Measurements from ENCODE around the gene MYL9. TPM values are rescaled to one million over a fixed set of nuclear protein-coding genes. Genes with fewer than 3 reads are reported as not detected.
A peak's percentile ranks its signal among the peaks of the same experiment; 100 is the strongest.

MYL9 gene
- 127 TPM for polyA plus RNA-seq (2013, experiment 1 of 2)
- polyA plus RNA-seq (2013, experiment 2 of 2): 134 TPM

DNA sequence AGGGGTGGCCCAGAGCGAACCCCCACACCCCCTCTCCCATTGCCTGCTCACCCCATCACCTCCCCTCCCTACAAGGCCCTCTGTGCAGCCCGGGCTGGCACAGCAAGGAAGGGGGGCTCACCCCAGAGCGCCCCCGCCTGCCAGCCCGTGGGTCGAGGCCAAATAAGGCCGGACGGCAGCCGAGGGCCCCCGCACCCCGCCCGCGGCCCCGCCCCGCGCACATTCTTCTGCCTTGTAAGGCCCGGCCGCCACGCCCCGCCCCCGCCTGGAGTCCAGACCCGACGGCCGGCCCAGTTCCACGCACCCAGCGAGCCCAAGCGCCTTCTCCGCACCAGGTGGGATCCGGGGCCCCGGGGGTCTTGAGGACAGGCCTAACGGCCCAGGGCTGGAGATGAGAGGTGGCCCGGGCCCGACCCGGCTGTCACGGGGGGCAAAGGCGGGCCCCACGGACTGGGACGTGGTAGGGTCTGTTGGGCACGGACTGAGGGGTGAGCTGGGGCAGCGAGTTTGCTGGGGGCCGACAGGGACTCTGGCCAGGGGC, at the start of gene MYL9:
Gene MYL9 (plus strand): TSS at position 293 of the 541 bp plus-strand sequence. CDS start 3,366 bp downstream, outside the sequence.
- Histone ChIP-seq H3K9ac (ENCODE audit: low read depth, low read length) (peak within 1 kb of the TSS; percentile 88), H3K4me3 (ENCODE audit: low read length) (peak within 1 kb of the TSS; percentile 83), H3K36me3 (ENCODE audit: insufficient read depth, low read length) (peaks cover 15% of the 10 kb centered on the region), H3K27ac (ENCODE audit: low read depth, low read length) (peak within 1 kb of the TSS; percentile 88), H3K9me3 (ENCODE audit: insufficient read depth, low read depth, low read length) (no peaks in the 10 kb centered on the region), H3K4me1 (ENCODE audit: insufficient read depth, low read length) (peaks cover 24% of the 10 kb centered on the region), H3K27me3 (ENCODE audit: insufficient read depth, low read length) (no peaks in the 10 kb centered on the region)
- 2% methylated on average over 41 of the region's 41 CpGs for WGBS

DNA sequence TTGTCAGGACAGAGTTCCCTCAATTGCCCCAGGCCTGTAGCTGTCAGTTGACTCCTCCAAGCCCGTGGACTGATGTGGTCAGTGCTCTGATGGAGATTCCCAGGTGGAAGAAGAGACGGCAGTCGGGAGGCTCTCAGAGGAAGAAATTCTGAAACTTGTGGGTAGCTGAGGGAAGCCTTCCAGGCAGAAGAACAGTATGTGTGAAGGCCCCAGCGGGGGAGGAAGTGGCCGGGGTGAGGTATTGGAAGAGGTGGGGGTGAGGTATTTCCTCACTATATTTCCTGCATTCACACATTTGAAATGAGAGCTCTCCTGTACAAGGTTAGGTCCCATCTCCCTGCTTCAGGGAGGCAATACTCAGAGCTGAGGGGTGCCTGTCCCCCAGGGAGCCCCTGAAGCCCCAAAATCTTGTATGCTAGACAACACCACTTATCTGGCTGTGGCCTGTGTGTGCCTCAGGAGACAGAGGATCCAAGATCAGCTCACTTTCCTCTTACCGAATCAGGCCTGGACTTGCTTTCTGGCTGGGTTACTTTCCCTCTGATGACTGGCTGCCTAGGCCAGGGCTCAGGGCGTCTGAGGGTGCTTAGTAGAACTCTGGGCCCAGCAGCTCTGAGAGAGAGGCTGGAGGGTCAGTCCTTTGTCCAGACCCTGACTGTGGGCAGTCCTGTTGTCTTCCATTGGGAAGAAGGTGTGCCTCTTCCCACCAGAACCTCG, 49.3 kb upstream of the MYL9 start:
- no peak overlapping the region for H3K4me3 ChIP-seq (ENCODE audit: low read length)
- no peaks in the 10 kb centered on the region for H3K27me3 ChIP-seq (ENCODE audit: insufficient read depth, low read length)
- no peak overlapping the region; the same call in 1 of the 2 replicates for H3K9ac ChIP-seq (ENCODE audit: low read depth, low read length)
- H3K4me1 ChIP-seq (ENCODE audit: insufficient read depth, low read length): 0 out of 2 replicates have a peak, but pooled peaks cover 6% of the 10 kb centered on the region
- no peak overlapping the region for H3K27ac ChIP-seq (ENCODE audit: low read depth, low read length)
- WGBS: 79% methylated on average over 7 of the region's 8 CpGs
- H3K9me3 ChIP-seq (ENCODE audit: insufficient read depth, low read depth, low read length): no peaks in the 10 kb centered on the region
- peaks cover 17% of the 10 kb centered on the region for H3K36me3 ChIP-seq (ENCODE audit: insufficient read depth, low read length)

DNA sequence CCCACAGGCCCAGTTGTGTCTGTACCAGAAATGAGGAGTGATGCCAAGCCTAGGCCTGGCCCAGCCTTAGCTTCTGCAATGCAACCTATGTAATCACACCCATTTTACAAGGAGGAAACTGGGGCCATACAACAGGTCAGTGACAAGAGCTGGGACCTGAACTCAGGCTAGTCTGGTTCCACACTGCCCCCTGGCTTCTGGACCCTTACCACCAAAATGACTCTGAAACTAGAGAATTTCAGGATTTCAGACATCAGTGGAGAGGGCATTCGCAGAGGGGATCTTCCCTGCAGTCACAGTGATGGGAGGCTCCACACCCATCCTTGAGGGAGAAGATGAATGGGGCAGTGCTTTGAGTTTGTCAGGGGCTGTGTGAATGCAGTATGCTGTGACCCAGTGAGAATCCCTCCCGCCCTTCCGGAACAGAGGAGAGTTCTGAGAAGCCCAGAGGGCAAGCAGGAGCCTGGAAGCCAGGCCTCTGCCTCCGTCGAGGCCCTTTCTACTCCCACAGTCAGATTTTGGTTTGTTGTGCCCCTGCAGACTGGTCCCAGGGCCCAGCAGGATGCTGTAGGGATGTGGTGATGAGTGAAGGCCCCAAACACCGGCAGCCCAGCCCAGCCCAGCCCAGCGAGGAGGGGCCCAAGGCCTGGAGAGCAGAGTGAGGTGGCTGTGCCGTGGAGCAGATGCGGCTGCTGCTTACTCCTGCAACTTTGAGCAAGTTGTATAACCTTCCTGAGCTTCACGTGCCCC, 48.1 kb upstream of the MYL9 start:
- H3K9ac ChIP-seq (ENCODE audit: low read depth, low read length): no peak overlapping the region
- 0 out of 2 replicates have a peak, but pooled peaks cover 6% of the 10 kb centered on the region for H3K4me1 ChIP-seq (ENCODE audit: insufficient read depth, low read length)
- no peaks in the 10 kb centered on the region for H3K27me3 ChIP-seq (ENCODE audit: insufficient read depth, low read length)
- peaks cover 29% of the 10 kb centered on the region for H3K36me3 ChIP-seq (ENCODE audit: insufficient read depth, low read length)
- no peak overlapping the region for H3K4me3 ChIP-seq (ENCODE audit: low read length)
- no peak overlapping the region for H3K27ac ChIP-seq (ENCODE audit: low read depth, low read length)
- WGBS: 92% methylated on average over 10 of the region's 10 CpGs
- no peaks in the 10 kb centered on the region for H3K9me3 ChIP-seq (ENCODE audit: insufficient read depth, low read depth, low read length)

DNA sequence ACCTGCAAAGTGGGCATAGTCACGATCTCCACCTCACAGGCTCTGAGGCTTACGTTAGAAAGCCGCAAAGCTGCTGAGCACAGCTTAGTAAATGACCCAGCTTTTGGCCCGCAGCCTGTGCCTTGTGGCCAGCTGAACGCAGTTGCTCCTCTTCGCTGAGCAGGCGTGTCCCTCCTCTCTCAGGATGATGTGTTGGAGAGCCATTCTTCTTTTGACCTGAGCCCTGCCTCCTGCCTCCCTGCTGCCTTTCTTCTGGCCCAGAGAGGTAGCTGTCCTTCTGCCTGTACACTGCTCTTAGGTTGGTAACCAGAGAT, 47.6 kb upstream of the MYL9 start:
- H3K9me3 ChIP-seq (ENCODE audit: insufficient read depth, low read depth, low read length): no peaks in the 10 kb centered on the region
- peaks cover 34% of the 10 kb centered on the region for H3K36me3 ChIP-seq (ENCODE audit: insufficient read depth, low read length)
- WGBS: 95% methylated on average over 7 of the region's 7 CpGs
- H3K27me3 ChIP-seq (ENCODE audit: insufficient read depth, low read length): no peaks in the 10 kb centered on the region
- 0 out of 2 replicates have a peak, but pooled peaks cover 6% of the 10 kb centered on the region for H3K4me1 ChIP-seq (ENCODE audit: insufficient read depth, low read length)
- no peak overlapping the region for H3K4me3 ChIP-seq (ENCODE audit: low read length)
- H3K9ac ChIP-seq (ENCODE audit: low read depth, low read length): no peak overlapping the region
- no peak overlapping the region for H3K27ac ChIP-seq (ENCODE audit: low read depth, low read length)

DNA sequence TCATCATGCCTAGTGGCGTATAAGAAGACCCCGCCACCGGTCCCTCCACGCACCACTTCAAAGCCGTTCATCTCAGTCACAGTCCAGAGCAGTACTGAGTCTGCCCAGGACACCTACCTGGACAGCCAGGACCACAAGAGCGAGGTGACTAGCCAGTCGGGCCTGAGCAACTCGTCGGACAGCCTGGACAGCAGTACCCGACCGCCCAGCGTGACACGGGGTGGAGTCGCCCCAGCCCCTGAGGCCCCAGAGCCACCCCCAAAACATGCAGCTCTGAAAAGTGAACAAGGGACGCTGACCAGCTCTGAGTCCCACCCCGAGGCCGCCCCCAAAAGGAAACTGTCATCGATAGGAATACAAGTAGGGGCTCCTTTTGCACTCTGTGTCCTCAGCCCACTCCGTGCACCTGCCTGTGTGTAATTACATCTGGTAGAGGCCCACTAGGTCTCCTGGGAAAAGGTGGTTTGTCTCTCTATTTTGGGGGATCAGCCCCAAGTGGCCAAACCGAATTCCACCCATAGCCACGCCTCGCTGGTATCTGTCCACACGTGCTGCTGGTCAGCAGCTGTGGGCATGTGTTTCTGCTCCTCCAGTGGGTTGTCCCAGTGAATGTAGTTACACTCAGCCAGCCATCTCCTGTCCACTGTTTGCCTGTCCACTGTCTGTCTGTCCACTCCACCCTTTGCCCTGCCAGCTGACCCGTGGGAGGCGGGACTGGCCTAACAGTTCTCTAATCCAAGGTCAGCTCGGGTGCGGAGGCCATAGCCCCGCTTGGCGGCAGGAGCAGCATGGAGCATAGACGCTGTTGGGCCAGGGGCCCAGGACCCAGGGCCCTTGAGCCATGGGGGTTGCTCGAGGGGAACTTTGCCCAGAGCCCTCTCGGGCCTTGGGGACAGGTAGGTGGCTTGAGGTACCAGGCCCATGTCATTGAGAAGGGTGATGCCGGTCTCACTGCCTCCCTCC, 44.3 kb upstream of the MYL9 start:
- H3K9ac ChIP-seq (ENCODE audit: low read depth, low read length): no peak overlapping the region
- WGBS: 96% methylated on average over 33 of the region's 33 CpGs
- H3K4me3 ChIP-seq (ENCODE audit: low read length): no peak overlapping the region
- H3K27ac ChIP-seq (ENCODE audit: low read depth, low read length): no peak overlapping the region
- 0 out of 2 replicates have a peak, but pooled peaks cover 2% of the 10 kb centered on the region for H3K4me1 ChIP-seq (ENCODE audit: insufficient read depth, low read length)
- H3K36me3 ChIP-seq (ENCODE audit: insufficient read depth, low read length): peaks cover 63% of the 10 kb centered on the region
- no peaks in the 10 kb centered on the region for H3K27me3 ChIP-seq (ENCODE audit: insufficient read depth, low read length)
- H3K9me3 ChIP-seq (ENCODE audit: insufficient read depth, low read depth, low read length): no peaks in the 10 kb centered on the region

DNA sequence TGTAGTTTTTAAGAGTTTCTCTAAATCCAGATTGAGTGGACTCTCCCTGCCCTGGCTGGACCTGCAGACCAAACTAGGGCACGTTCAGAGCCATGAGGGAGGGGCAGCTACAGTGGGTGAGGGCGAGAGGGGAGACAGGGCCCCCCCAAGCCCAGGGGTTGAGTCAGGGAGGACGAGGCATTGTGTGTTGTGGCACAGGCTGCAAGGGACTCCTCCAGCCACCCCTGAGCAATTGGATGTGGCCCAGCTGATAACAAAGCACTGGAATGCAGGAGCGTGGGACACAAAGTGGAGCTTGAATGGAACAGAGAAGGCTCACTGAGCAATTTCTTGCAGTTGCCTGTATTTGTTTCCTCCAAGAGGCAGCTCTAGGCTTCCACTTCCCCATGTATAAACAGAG, 43.5 kb upstream of the MYL9 start:
- Histone ChIP-seq H3K4me1 (ENCODE audit: insufficient read depth, low read length) (no peaks in the 10 kb centered on the region), H3K4me3 (ENCODE audit: low read length) (no peak overlapping the region), H3K27ac (ENCODE audit: low read depth, low read length) (no peak overlapping the region), H3K27me3 (ENCODE audit: insufficient read depth, low read length) (no peaks in the 10 kb centered on the region), H3K36me3 (ENCODE audit: insufficient read depth, low read length) (peaks cover 69% of the 10 kb centered on the region), H3K9me3 (ENCODE audit: insufficient read depth, low read depth, low read length) (no peaks in the 10 kb centered on the region), H3K9ac (ENCODE audit: low read depth, low read length) (no peak overlapping the region)
- 88% methylated on average over 4 of the region's 4 CpGs for WGBS

DNA sequence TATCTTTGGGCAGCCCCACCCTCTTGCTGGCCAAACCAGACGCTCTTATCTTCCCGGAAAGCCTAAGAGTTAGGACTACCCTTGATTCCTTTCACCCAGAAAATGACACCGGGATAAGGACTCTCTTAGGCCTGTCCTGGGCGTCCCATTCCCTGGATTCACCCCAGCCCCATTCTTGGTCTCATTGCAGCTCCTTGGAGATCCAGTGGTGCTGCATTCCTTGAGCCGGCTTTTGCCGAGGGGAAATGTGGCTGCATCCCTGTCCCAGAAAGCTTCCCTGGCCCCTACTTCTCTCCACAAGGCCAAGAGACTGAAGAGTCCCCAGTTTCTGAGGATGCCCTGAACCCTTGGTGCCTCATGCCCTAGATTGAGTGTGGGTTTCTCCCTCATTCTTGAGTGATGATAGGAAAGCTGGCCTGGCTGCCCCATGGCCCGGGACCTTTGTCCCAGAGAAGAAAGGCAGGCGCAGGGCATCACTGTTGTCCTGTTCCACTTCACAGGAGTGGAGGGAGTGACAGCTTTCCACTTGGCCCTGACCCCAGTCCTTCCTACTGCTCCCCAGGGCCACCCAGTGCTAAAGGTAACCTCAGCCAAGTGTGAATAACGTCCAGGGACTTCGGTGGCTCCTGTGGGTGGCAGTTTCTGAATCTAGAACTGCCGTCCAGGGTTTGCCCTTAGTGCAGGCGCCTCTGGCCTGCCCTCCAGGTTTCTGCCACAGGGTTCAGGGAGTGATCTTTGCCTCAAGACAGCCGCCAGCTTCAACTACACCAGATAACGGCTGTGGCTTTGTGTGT, 42.7 kb upstream of the MYL9 start:
- H3K36me3 ChIP-seq (ENCODE audit: insufficient read depth, low read length): peaks cover 74% of the 10 kb centered on the region
- H3K27me3 ChIP-seq (ENCODE audit: insufficient read depth, low read length): no peaks in the 10 kb centered on the region
- H3K9ac ChIP-seq (ENCODE audit: low read depth, low read length): no peak overlapping the region
- 94% methylated on average over 14 of the region's 14 CpGs for WGBS
- no peak overlapping the region for H3K4me3 ChIP-seq (ENCODE audit: low read length)
- no peaks in the 10 kb centered on the region for H3K4me1 ChIP-seq (ENCODE audit: insufficient read depth, low read length)
- H3K27ac ChIP-seq (ENCODE audit: low read depth, low read length): no peak overlapping the region
- H3K9me3 ChIP-seq (ENCODE audit: insufficient read depth, low read depth, low read length): no peaks in the 10 kb centered on the region

DNA sequence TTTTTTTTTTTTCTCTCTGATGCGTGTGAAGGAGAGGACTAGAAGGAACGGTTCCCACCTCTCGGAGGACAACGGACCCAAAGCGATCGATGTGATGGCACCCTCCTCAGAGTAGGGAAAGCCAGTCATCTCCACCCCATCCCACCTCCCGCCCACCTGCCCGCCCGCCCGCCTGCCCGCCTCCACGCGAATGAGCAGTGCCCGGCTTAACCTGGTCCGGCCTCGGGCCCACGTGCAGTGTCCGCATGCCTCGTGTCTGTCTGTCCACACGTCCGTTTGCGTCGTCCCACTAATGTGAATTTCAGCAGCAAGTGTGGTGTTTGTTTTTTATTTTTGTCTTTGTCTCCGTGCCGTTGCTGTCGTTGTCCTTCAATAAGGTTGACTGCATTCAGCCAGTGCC, 42.1 kb upstream of the MYL9 start:
- Histone ChIP-seq H3K27me3 (ENCODE audit: insufficient read depth, low read length) (no peaks in the 10 kb centered on the region), H3K36me3 (ENCODE audit: insufficient read depth, low read length) (peaks cover 80% of the 10 kb centered on the region), H3K4me1 (ENCODE audit: insufficient read depth, low read length) (no peaks in the 10 kb centered on the region), H3K9me3 (ENCODE audit: insufficient read depth, low read depth, low read length) (no peaks in the 10 kb centered on the region), H3K4me3 (ENCODE audit: low read length) (no peak overlapping the region), H3K27ac (ENCODE audit: low read depth, low read length) (no peak overlapping the region), H3K9ac (ENCODE audit: low read depth, low read length) (no peak overlapping the region)
- WGBS: 92% methylated on average over 26 of the region's 26 CpGs

DNA sequence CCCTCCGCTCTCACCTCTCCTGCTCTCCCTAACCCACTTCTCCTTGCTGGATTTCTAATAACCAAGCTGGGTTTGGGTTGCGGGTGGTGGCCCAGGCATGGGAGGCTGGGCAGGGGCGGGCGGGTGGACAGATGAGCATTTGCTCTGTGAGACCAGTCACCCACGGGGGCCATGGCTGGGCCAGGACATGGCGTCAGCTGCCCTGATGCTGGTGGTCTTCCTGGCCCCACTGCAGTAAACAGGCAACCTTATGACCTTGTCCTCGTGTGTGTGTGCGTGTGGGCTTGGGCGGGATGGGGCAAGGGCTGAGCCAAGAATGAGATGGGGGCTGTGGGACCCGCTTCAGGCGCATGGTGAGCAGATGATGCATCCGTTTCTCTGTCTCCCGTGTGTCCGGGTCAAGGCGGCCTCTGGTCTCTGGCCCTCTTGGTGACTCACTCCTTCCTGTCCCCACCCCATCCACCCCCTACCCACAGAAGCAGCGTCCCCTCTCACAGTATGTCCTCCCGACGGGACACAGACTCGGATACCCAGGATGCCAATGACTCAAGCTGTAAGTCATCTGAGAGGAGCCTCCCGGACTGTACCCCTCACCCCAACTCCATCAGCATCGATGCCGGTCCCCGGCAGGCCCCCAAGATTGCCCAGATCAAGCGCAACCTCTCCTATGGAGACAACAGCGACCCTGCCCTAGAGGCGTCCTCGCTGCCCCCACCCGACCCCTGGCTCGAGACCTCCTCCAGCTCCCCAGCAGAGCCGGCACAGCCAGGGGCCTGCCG, 41.4 kb upstream of the MYL9 start:
- peaks cover 87% of the 10 kb centered on the region for H3K36me3 ChIP-seq (ENCODE audit: insufficient read depth, low read length)
- 93% methylated on average over 31 of the region's 31 CpGs for WGBS
- H3K27me3 ChIP-seq (ENCODE audit: insufficient read depth, low read length): no peaks in the 10 kb centered on the region

More for the DNA sequence above, 41.4 kb upstream of the MYL9 start:
- H3K9ac ChIP-seq (ENCODE audit: low read depth, low read length): no peak overlapping the region
- no peak overlapping the region for H3K4me3 ChIP-seq (ENCODE audit: low read length)
- no peaks in the 10 kb centered on the region for H3K9me3 ChIP-seq (ENCODE audit: insufficient read depth, low read depth, low read length)
- no peaks in the 10 kb centered on the region for H3K4me1 ChIP-seq (ENCODE audit: insufficient read depth, low read length)
- H3K27ac ChIP-seq (ENCODE audit: low read depth, low read length): no peak overlapping the region
